BLaER1 treated with 17β-estradiol and CSF1 and Interleukin-3, amounts not matched to agents 10 nM and 100 nM (cell line): ENCODE data around the gene DCT.

Experiments used
- H3K27ac ChIP-seq, 11 experiments: shearing (Covaris generic); formaldehyde crosslinking; 2 replicates each; pipeline ENCODE4 v1.8.1; 2022
- H3K27me3 ChIP-seq, 11 experiments: shearing (Covaris generic); formaldehyde crosslinking; 2 replicates each; pipeline ENCODE4 v1.8.1; 2022
- H3K36me3 ChIP-seq, 11 experiments: shearing (Covaris generic); formaldehyde crosslinking; 2 replicates each; pipeline ENCODE4 v1.8.1; 2022
- H3K4me1 ChIP-seq, 10 experiments: shearing (Covaris generic); formaldehyde crosslinking; 2 replicates each; pipeline ENCODE4 v1.8.1; 2022
- H3K4me2 ChIP-seq, 11 experiments: shearing (Covaris generic); formaldehyde crosslinking; 2 replicates each; pipeline ENCODE4 v1.8.1; 2022
- H3K4me3 ChIP-seq, 10 experiments: shearing (Covaris generic); formaldehyde crosslinking; 2 replicates each; pipeline ENCODE4 v1.8.1; 2022
- H3K9ac ChIP-seq, 11 experiments: shearing (Covaris generic); formaldehyde crosslinking; 2 replicates each; pipeline ENCODE4 v1.8.1; 2022
- H3K9me3 ChIP-seq, 11 experiments: shearing (Covaris generic); formaldehyde crosslinking; replicated peaks in 1 of 11; 2 replicates each; pipeline ENCODE4 v1.8.1; 2022
- H4K20me1 ChIP-seq, 11 experiments: shearing (Covaris generic); formaldehyde crosslinking; 2 replicates each; pipeline ENCODE4 v1.8.1; 2022
- Cebpa-rat ChIP-seq, 11 experiments: shearing (Covaris generic); IDR thresholded peaks; 2 replicates each; pipeline ENCODE4 v1.8.1; 2022

The DCT gene

GRCh38 chr13:94415500-94416237 lies 63.8 kb downstream of the DCT start:
- TF ChIP-seq Cebpa-rat (IDR thresholded peaks at IDR 0.05), result no peak
- Histone ChIP-seq H3K27ac (no peak overlapping the region), H3K4me1 (peaks cover 24 to 33% (median 30%) of the 10 kb centered on the region in 10 experiments), H3K36me3 (no peaks in the 10 kb centered on the region), H3K4me2 (no peak overlapping the region), H3K9ac (no peak overlapping the region), H3K27me3 (no peaks in the 10 kb centered on the region), H3K4me3 (no peak overlapping the region), H4K20me1 (no peaks in the 10 kb centered on the region), H3K9me3 (peaks cover 15 to 36% (median 30%) of the 10 kb centered on the region in 11 experiments; a peak in 21 of 22 replicates)

GRCh38 chr13:94414708-94415107 lies 64.8 kb downstream of the DCT start:
- no peak overlapping the region for H3K9ac ChIP-seq
- no peak overlapping the region for H3K27ac ChIP-seq
- H3K4me2 ChIP-seq, result no peak overlapping the region
- H3K4me3 ChIP-seq, result no peak overlapping the region
- H4K20me1 ChIP-seq, result no peaks in the 10 kb centered on the region
- no peaks in the 10 kb centered on the region for H3K36me3 ChIP-seq
- peaks cover 13 to 26% (median 20%) of the 10 kb centered on the region in 11 experiments; a peak in 21 of 22 replicates for H3K9me3 ChIP-seq
- TF ChIP-seq Cebpa-rat (IDR thresholded peaks at IDR 0.05), result no peak
- H3K4me1 ChIP-seq, result peaks cover 15 to 23% (median 20%) of the 10 kb centered on the region in 10 experiments
- no peaks in the 10 kb centered on the region for H3K27me3 ChIP-seq

- no peak overlapping the region for H3K4me3 ChIP-seq
- peaks cover 10 to 18% (median 14%) of the 10 kb centered on the region in 10 experiments for H3K4me1 ChIP-seq
- no peak overlapping the region for H3K27ac ChIP-seq
- peaks cover 17 to 24% (median 19%) of the 10 kb centered on the region in 11 experiments; a peak in 21 of 22 replicates for H3K9me3 ChIP-seq
- no peak for TF ChIP-seq Cebpa-rat (IDR thresholded peaks at IDR 0.05)
- no peaks in the 10 kb centered on the region for H4K20me1 ChIP-seq
- H3K9ac ChIP-seq, result no peak overlapping the region
- no peaks in the 10 kb centered on the region for H3K36me3 ChIP-seq
- no peak overlapping the region for H3K4me2 ChIP-seq
- no peaks in the 10 kb centered on the region for H3K27me3 ChIP-seq
Measured at GRCh38 chr13:94414141-94414540, 65.3 kb downstream of the DCT start.

- H3K4me1 ChIP-seq, result peaks cover 4 to 12% (median 9%) of the 10 kb centered on the region in 10 experiments
- H3K9me3 ChIP-seq, result peaks cover 17 to 27% (median 19%) of the 10 kb centered on the region in 11 experiments; a peak in 21 of 22 replicates
- no peak overlapping the region for H3K27ac ChIP-seq
- TF ChIP-seq Cebpa-rat (IDR thresholded peaks at IDR 0.05), result no peak
- no peaks in the 10 kb centered on the region for H3K36me3 ChIP-seq
- no peaks in the 10 kb centered on the region for H4K20me1 ChIP-seq
- H3K9ac ChIP-seq, result no peak overlapping the region
- H3K4me2 ChIP-seq, result no peak overlapping the region
- no peak overlapping the region for H3K4me3 ChIP-seq
- no peaks in the 10 kb centered on the region for H3K27me3 ChIP-seq
Measured at GRCh38 chr13:94413598-94413944, 65.9 kb downstream of the DCT start.

- H3K36me3 ChIP-seq, result no peaks in the 10 kb centered on the region
- H3K4me3 ChIP-seq, result no peak overlapping the region
- no peak for TF ChIP-seq Cebpa-rat (IDR thresholded peaks at IDR 0.05)
- H3K4me2 ChIP-seq, result no peak overlapping the region
- peaks cover 17 to 27% (median 19%) of the 10 kb centered on the region in 11 experiments; a peak in 21 of 22 replicates for H3K9me3 ChIP-seq
- no peaks in the 10 kb centered on the region for H4K20me1 ChIP-seq
- no peak overlapping the region for H3K9ac ChIP-seq
- peaks cover 0 to 6% (median 3%) of the 10 kb centered on the region in 10 experiments; a peak in 15 of 20 replicates for H3K4me1 ChIP-seq
- no peaks in the 10 kb centered on the region for H3K27me3 ChIP-seq
- no peak overlapping the region for H3K27ac ChIP-seq
Measured at GRCh38 chr13:94412870-94413597, 66.4 kb downstream of the DCT start.

GRCh38 chr13:94411747-94412146 lies 67.7 kb downstream of the DCT start:
- Histone ChIP-seq H3K9ac (no peak overlapping the region), H4K20me1 (no peaks in the 10 kb centered on the region), H3K4me2 (no peak overlapping the region), H3K27me3 (no peaks in the 10 kb centered on the region), H3K36me3 (no peaks in the 10 kb centered on the region), H3K4me3 (no peak overlapping the region), H3K9me3 (peaks cover 5 to 15% (median 6%) of the 10 kb centered on the region in 11 experiments; a peak in 21 of 22 replicates), H3K27ac (no peak overlapping the region), H3K4me1 (no peaks in the 10 kb centered on the region)
- no peak for TF ChIP-seq Cebpa-rat (IDR thresholded peaks at IDR 0.05)

- Histone ChIP-seq H4K20me1 (no peaks in the 10 kb centered on the region), H3K4me1 (no peaks in the 10 kb centered on the region), H3K36me3 (no peaks in the 10 kb centered on the region), H3K4me3 (no peak overlapping the region), H3K4me2 (no peak overlapping the region), H3K27ac (no peak overlapping the region), H3K27me3 (no peaks in the 10 kb centered on the region), H3K9ac (no peak overlapping the region), H3K9me3 (peaks cover 0 to 8% (median 0%) of the 10 kb centered on the region in 11 experiments; a peak in 7 of 22 replicates)
- no peak for TF ChIP-seq Cebpa-rat (IDR thresholded peaks at IDR 0.05)
Measured at GRCh38 chr13:94408314-94409036, 71.0 kb downstream of the DCT start.

GRCh38 chr13:94400874-94401273 lies 78.6 kb downstream of the DCT start:
- Histone ChIP-seq H3K27me3 (no peaks in the 10 kb centered on the region), H3K27ac (no peak overlapping the region), H3K4me2 (no peak overlapping the region), H4K20me1 (no peaks in the 10 kb centered on the region), H3K4me1 (peaks cover 0 to 14% (median 10%) of the 10 kb centered on the region in 10 experiments; a peak in 16 of 20 replicates), H3K9me3 (peaks cover 8 to 19% (median 13%) of the 10 kb centered on the region in 11 experiments; a peak in 20 of 22 replicates), H3K9ac (no peak overlapping the region), H3K36me3 (no peaks in the 10 kb centered on the region), H3K4me3 (no peak overlapping the region)
- TF ChIP-seq Cebpa-rat (IDR thresholded peaks at IDR 0.05), result no peak

GRCh38 chr13:94399812-94400211 lies 79.7 kb downstream of the DCT start:
- H3K27me3 ChIP-seq, result no peaks in the 10 kb centered on the region
- H3K4me3 ChIP-seq, result no peak overlapping the region
- no peak for TF ChIP-seq Cebpa-rat (IDR thresholded peaks at IDR 0.05)
- H3K9ac ChIP-seq, result no peak overlapping the region
- no peaks in the 10 kb centered on the region for H3K36me3 ChIP-seq
- H3K4me2 ChIP-seq, result no peak overlapping the region
- H4K20me1 ChIP-seq, result no peaks in the 10 kb centered on the region
- peaks cover 0 to 25% (median 19%) of the 10 kb centered on the region in 10 experiments; a peak in 16 of 20 replicates for H3K4me1 ChIP-seq
- H3K9me3 ChIP-seq, result peaks cover 8 to 19% (median 13%) of the 10 kb centered on the region in 11 experiments; a peak in 20 of 22 replicates
- no peak overlapping the region for H3K27ac ChIP-seq
